Stimulated activated CD8-positive, alpha-beta memory T cell treated with anti-CD3 and anti-CD28 coated beads, Interleukin-4, amount 100 ng/mL, for 1 hour (primary cell): Measurements from ENCODE around the gene FUS.

ENCODE experiments used
- DNase-seq, 2 donors: peaks; one replicate each; pipeline ENCODE4 v3.0.0-alpha.2; 2020; ENCODE audit warnings: low read depth in 2 of 2, low spot score in 1 of 2

The FUS gene

GRCh38 chr16:31201582-31202413 is 21.9 kb downstream of the FUS start:
- no peak for DNase-seq

GRCh38 chr16:31202414-31203375 is 22.8 kb downstream of the FUS start, which contains the start of gene PYCARD:
Gene PYCARD, minus strand, starts transcription at chr16:31202760. Its CDS starts 70 bp downstream, at chr16:31202690.
- DNase-seq, result no peak

GRCh38 chr16:31204871-31205666 is 25.1 kb downstream of the FUS start:
- no peak for DNase-seq

GRCh38 chr16:31206776-31207175 is 26.8 kb downstream of the FUS start:
- DNase-seq, result no peak

- DNase-seq, result no peak
Observed at GRCh38 chr16:31213342-31213741, 33.4 kb downstream of the FUS start.

GRCh38 chr16:31213877-31214707 is 34.2 kb downstream of the FUS start, which contains the start of gene TRIM72:
Gene TRIM72, plus strand, starts transcription at chr16:31214119. Its CDS starts 620 bp downstream, at chr16:31214739.
- DNase-seq, result no peak

- DNase-seq, result no peak
Observed at GRCh38 chr16:31214708-31215286, 34.9 kb downstream of the FUS start.

- DNase-seq, result no peak
Observed at GRCh38 chr16:31215287-31216162, 35.6 kb downstream of the FUS start.

- no peak for DNase-seq
Observed at GRCh38 chr16:31216422-31217135, 36.6 kb downstream of the FUS start, which contains the start of gene PYDC1. Gene PYDC1, minus strand, starts transcription at chr16:31217135. Its CDS starts 107 bp downstream, at chr16:31217028.

- DNase-seq, result no peak
Observed at GRCh38 chr16:31217136-31217530, 37.2 kb downstream of the FUS start.

GRCh38 chr16:31219154-31219741 is 39.3 kb downstream of the FUS start:
- DNase-seq, result no peak

GRCh38 chr16:31221357-31222160 is 41.6 kb downstream of the FUS start:
- no peak for DNase-seq

GRCh38 chr16:31223044-31223443 is 43.1 kb downstream of the FUS start:
- no peak for DNase-seq

- DNase-seq, result no peak
Observed at GRCh38 chr16:31224092-31224955, 44.4 kb downstream of the FUS start.

- DNase-seq, result no peak
Observed at GRCh38 chr16:31225193-31225592, 45.3 kb downstream of the FUS start.

GRCh38 chr16:31228206-31228605 is 48.3 kb downstream of the FUS start:
- DNase-seq, result no peak
